ENCODE results near the gene CTNND2.
"Not testable (repeated sequence)": the region's sequence is repeated elsewhere in the genome, so short reads cannot be mapped to it uniquely, and the experiment has no call there.

CTNND2 gene

GRCh38 chr5:11072568-11072967 is 831.7 kb downstream of the CTNND2 start:
- no peak overlapping the region for H3K27ac ChIP-seq
- no peak for DNase-seq (ENCODE audit: low read depth, low spot score)

DNA sequence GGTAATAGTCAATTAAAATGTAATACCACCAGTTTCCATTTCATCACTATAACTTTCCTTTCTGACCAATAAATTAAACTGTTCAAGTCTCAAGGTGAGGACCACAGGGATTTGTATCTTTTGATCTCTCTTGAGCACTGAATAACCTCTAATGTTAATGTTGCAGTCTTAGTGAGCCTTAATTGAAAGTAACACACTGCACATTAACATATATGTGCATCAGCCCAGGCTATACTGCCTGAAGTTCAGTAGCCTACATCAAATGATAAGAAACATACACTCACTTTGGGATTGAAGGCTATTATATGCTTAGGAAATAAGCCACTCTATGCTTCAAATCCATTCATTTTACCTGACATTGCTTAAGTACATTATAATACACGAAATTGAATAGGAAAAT is 832.2 kb downstream of the CTNND2 start:
- DNase-seq (ENCODE audit: low read depth, low spot score) = no peak

DNA sequence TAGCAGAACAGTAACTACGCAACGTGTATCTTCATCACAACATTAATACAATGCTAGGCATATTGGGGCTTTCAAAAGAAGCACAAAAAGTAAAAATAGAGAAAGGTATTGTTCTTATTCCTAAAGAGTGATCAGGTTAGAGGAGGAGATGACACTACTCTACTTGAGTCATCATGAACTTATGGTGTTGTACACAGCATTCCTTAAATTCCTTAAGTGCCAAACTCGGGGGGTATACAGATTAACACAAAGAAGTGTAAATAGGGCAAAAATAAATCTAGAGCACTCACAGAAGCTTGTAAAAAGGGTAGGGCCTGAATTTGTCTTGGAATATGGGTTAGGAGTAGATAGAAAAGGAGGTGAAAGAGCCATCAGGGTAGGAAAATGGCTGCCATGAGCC is 835.2 kb downstream of the CTNND2 start:
- no peak overlapping the region for H3K27ac ChIP-seq
- no peak for DNase-seq (ENCODE audit: low read depth, low spot score)

More for the DNA sequence above, 832.2 kb downstream of the CTNND2 start:
- no peak overlapping the region for H3K27ac ChIP-seq

DNA sequence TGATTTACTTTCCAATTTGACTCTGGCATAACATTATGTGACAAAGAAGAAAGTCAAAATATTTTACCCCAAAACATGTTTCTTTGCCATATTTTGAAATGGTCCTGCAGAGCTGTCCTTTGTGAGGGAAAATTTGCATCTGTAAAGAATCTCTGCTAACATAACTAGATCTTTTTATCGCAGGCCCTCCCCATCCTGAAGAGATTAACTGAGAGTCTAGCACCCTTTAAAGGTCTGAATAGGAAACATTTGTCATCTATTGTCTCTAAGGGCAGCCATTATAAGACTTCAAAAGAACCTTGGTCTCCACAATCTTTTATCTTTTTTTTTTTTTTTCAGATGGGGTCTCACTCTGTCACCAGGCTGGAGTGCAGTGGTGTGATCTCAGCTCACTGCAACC is 838.5 kb downstream of the CTNND2 start:
- DNase-seq (ENCODE audit: low read depth, low spot score); H3K27ac ChIP-seq: not testable (repeated sequence)

DNA sequence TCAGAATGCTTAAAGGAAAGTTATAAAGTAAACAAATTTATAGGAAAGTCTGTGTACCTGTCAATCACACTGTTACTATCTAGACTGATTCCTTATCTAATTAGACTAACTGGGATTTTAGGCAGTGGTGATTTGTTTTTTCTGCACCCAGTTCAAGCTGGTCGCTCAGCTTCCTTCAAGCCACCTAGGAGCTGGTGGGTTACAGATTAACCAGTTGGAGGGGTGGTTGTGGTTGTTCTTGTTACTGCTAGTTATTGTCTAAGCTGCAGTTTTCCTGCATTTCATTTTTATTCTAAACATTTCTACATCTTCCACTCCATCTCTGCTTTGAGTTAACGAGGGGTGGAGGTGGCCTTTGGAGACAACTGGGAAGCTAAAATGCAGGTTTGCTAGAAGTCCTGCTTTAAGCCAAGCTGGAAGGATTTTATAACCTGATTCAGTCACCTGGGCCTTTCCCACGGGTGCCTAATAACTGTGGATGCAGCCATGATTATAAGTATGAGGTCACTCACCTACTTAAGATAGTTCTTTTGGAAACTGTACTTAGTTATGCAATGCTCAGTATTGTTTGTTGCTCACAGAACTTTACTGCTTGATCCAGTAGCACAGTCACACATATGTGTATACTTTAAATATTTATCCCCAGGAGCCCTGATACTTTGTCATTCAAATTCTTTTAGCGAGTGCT is 839.3 kb downstream of the CTNND2 start:
- no peak overlapping the region for H3K27ac ChIP-seq
- DNase-seq (ENCODE audit: low read depth, low spot score) = no peak

DNA sequence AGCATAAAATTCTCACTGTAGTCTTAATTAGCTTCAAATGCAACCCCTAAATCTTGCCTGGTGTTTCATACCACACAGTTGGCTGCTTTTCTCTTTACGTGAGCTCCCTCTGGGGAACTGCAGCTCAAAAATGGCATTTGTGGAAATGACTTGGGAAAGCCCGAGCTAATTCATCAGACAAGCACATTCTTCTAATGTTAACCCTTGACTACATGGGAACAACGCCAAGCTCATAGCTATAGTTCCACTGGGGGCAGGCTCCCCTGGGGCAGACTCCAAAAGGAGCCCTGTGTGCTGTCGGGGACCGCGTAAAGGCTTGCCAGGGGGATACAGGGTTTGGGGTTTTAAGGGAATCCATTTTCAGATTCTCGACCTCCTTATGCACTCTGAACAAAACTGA is 841.8 kb downstream of the CTNND2 start:
- no peak for DNase-seq (ENCODE audit: low read depth, low spot score)
- no peak overlapping the region for H3K27ac ChIP-seq

- no peak for DNase-seq (ENCODE audit: low read depth, low spot score)
- H3K27ac ChIP-seq = no peak overlapping the region
Measured at GRCh38 chr5:11056560-11056959, 847.7 kb downstream of the CTNND2 start.

DNA sequence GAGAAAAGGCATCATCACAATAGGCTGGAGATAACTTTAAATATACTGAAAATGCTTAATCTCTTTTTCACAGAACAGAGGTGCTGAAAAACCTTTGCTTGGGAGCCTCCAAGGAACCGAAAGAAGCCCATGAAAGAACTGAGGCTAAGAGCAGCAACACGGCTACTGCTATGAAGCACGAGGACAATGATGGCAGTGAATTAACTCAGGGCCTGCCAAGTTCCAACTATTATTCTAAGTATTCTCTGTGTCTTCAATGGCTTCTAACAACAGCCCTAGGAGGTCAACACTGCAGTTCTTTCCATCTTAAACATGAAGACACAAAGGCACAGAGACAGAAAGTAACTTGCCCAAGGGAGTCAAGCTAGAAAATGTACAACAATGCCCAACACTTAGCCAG is 850.2 kb downstream of the CTNND2 start:
- no peak overlapping the region for H3K27ac ChIP-seq
- DNase-seq (ENCODE audit: low read depth, low spot score) = no peak

GRCh38 chr5:11052871-11053270 is 851.4 kb downstream of the CTNND2 start:
- no peak for DNase-seq (ENCODE audit: low read depth, low spot score)
- no peak overlapping the region for H3K27ac ChIP-seq

- DNase-seq (ENCODE audit: low read depth, low spot score) = no peak
- H3K27ac ChIP-seq = no peak overlapping the region
Measured at GRCh38 chr5:11050596-11051304, 853.5 kb downstream of the CTNND2 start.

GRCh38 chr5:11048760-11049159 is 855.5 kb downstream of the CTNND2 start:
- H3K27ac ChIP-seq = no peak overlapping the region
- no peak for DNase-seq (ENCODE audit: low read depth, low spot score)

GRCh38 chr5:11047625-11048024 is 856.6 kb downstream of the CTNND2 start:
- H3K27ac ChIP-seq = no peak overlapping the region
- DNase-seq (ENCODE audit: low read depth, low spot score) = no peak

DNA sequence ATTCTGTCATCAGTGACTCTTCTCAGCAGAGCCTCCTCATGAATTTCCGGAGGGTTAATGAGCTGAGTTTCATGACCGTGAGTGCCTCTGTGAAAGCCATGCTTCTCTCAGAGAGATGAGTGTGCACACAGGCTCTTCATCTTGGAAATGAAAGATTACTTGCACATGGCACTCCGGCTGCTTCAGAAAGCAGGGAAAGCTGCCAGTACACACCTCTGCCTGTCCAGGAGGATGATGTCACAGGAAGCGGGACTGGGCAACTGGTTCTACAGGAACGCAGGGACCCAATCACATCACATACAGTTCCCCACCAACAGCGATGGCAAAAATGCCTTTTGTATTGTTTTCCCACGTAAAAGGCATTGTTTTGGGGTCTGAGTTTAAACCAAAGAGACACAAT is 857.2 kb downstream of the CTNND2 start:
- no peak for DNase-seq (ENCODE audit: low read depth, low spot score)
- H3K27ac ChIP-seq = no peak overlapping the region

DNA sequence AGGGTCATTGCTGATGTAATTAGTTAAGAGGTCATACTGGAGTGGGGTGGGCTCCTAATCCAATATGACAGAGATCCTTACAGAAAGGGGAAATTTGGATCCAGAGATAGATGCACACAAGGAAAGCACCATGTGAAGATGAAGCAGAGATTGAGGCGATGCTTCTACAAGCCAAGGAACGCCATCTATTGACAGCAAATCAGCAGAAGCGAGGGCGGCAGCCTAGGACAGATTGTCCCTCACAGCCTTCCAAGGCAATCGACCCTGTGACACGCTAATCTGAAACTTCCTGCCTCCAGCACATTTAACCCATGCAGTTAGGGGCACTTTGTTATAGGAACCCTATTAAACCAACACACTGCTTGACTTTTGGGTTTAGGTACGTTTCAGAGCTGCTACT is 858.1 kb downstream of the CTNND2 start:
- DNase-seq (ENCODE audit: low read depth, low spot score) = no peak
- H3K27ac ChIP-seq = no peak overlapping the region

GRCh38 chr5:11045411-11045810 is 858.8 kb downstream of the CTNND2 start:
- DNase-seq (ENCODE audit: low read depth, low spot score) = no peak
- H3K27ac ChIP-seq = no peak overlapping the region

DNA sequence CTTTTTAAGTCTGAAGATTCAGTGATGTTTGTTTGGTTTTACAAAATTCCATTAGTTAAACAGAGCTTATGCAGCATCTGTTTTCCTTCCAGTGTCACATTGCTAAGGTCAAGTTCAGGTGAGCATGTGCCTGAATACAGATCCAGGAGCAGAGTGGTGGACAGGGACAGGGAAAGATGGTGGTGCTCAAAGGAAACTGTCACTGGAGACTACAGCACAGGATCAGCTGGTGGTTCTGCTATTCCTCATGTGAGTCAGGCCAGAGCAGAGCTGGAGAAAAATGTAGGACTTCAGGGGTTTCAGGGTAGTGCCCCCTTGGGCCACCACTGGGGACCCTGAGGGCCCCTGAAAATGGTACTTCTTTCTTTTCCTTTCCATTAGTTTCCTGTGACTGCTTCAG is 859.7 kb downstream of the CTNND2 start:
- DNase-seq (ENCODE audit: low read depth, low spot score) = no peak

GRCh38 chr5:11043881-11044280 is 860.4 kb downstream of the CTNND2 start:
- DNase-seq (ENCODE audit: low read depth, low spot score) = no peak
- no peak overlapping the region for H3K27ac ChIP-seq

More for the DNA sequence above, 859.7 kb downstream of the CTNND2 start:
- no peak overlapping the region for H3K27ac ChIP-seq

- no peak for DNase-seq (ENCODE audit: low read depth, low spot score)
- no peak overlapping the region for H3K27ac ChIP-seq
Measured at GRCh38 chr5:11040345-11040744, 863.9 kb downstream of the CTNND2 start.

GRCh38 chr5:11038772-11039171 is 865.5 kb downstream of the CTNND2 start:
- no peak for DNase-seq (ENCODE audit: low read depth, low spot score)
- no peak overlapping the region for H3K27ac ChIP-seq

GRCh38 chr5:11037941-11038340 is 866.3 kb downstream of the CTNND2 start:
- no peak for DNase-seq (ENCODE audit: low read depth, low spot score)
- no peak overlapping the region for H3K27ac ChIP-seq

DNA sequence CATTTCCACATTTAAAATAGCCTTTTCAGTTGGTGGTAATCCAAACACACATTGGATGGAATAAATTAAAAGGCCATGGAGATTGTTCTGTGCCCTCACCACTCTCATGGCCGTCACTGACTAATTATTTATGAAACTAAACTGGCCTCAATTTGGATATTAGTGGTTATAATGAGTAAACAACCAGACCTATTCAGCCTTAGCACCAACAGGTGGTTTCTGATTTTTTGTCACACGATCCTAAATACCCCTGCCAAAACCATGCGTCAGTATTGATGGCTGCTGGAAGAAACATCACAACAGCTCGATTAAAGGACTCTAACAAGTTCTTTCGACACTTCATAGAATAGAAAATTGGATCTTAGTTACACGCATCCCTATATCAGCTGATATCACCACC is 867.2 kb downstream of the CTNND2 start:
- no peak overlapping the region for H3K27ac ChIP-seq

DNA sequence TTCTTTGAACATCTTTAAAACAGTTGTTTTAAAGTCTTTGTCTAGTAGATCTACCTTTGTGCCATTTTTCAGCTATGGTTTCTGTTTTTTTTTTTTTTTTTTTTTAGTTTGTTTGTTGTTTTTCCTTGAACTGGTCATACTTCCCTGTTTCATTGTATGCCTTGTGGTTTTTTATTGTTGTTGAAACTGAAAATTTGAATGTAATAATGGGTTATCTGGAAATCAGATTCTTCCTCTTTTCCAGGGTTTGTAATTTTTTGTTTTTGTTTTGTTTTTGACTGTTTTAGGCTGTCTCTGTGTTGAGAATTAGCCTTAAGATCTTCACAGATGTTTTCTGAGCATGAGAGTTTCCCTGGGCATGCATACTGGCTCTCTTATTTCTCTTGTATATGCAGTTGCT is 873.6 kb downstream of the CTNND2 start:
- no peak overlapping the region for H3K27ac ChIP-seq
- DNase-seq (ENCODE audit: low read depth, low spot score) = no peak

More for the DNA sequence above, 867.2 kb downstream of the CTNND2 start:
- no peak for DNase-seq (ENCODE audit: low read depth, low spot score)

Data from epithelial cell of prostate (primary cell).